GM10266 (cell line): ENCODE results near the gene PROM1.

ENCODE experiments used
- DNase-seq: peaks from one replicate; pipeline ENCODE4 v3.0.0; 2012; ENCODE audit errors: extremely low spot score
- CTCF ChIP-seq: IDR thresholded peaks from 2 replicates; pipeline ENCODE4 v1.5.1; 2012; ENCODE audit warnings: mild to moderate bottlenecking, low read depth; ENCODE audit not compliant: control insufficient read depth, insufficient read depth; ENCODE audit errors: missing control alignments

Gene PROM1

GRCh38 chr4:16066586-16067128, 17.2 kb downstream of the PROM1 start:
- no peak for DNase-seq
- TF ChIP-seq CTCF = no peak

DNA sequence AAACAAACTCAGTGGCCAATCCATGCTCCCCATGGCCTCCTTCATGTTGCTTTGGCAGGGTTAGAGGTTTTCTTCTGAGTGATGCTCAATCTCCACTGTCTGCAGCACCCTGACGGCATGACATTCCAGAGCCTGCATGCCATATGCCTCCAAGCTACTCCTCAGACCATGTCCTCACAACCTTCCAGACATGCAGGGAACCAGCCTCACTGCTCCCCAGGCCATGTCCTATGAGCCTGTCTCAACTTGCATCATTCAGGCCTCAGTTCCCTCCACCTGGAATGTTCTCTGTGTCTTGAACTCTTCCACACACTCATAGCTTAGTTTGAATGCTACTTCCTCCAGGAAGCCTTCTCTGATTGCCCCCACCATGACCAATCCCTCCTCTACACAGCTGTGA, 18.8 kb downstream of the PROM1 start:
- TF ChIP-seq CTCF = no peak

DNA sequence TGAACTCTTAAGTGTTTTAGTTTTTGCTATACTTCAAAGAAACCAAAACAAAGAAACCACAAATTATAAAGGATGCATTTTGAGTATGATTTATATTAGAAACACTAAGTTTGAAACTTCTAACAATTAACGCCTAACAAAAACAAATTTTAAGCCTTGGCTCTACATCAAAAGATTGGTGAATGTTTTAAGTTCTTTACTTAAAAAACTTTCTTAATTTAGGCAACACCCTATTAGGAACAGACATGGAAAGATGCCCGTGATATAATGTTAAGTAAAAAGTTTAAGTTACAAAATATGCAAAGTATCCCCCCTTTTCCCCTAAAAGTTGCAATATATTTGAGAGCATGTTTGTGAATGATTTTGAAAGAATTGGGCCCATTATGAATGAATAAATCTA, 21.2 kb downstream of the PROM1 start:
- no peak for DNase-seq
- no peak for TF ChIP-seq CTCF

More for the DNA sequence above, 18.8 kb downstream of the PROM1 start:
- no peak for DNase-seq

DNA sequence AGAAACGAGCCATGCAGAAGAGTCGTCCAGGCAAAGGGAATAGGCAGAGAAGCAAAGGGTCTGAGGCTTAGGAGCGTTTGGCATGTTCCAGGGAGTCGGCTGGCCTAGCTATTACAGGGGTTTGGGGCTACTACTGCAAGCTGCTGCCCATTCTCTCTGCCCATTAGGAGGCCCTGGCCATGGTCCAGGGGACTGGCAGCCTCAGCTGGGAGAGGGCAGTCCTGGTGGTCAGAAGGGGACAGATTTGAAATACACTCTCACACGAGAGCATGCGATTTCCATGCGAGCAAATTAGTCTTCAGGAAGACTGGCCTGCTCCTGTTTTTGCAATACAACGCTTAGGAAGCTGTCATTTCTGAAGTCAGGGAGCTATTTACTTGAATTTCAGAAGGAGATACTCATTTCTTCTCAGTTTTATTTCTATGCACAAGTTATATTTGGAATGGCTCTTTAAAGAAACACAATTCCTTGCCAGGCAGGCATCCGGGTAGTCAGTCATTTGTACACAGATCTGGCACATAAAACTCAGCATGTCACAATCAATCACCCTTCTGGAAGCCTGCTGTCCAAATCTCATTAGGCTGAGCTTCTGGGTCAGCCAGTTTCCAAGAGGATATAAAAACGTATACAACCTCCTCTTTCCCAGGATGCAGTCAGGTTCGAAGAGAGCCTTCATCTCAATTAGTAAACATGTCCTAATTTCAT, 27.0 kb downstream of the PROM1 start:
- DNase-seq = no peak
- no peak for TF ChIP-seq CTCF

DNA sequence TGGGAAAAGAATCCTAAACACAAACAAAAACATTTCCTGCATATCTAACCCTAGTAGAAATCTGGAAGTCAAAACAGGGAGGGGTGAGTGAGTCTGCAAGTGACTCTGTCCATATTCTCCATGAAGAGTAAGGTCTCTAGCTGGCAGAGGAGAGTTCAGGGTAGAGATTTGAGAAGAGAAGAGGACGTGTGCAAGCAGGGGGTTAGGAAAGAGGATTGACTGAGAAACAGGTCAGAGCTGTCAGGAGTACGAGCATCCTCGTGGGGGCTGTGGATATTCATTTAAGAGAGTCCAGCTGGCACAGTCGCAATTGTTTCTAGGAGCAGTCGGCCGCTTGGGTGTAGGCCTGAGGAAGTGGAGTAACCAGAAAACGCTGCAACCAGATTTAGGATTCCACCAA, 27.9 kb downstream of the PROM1 start:
- TF ChIP-seq CTCF = no peak
- no peak for DNase-seq

DNA sequence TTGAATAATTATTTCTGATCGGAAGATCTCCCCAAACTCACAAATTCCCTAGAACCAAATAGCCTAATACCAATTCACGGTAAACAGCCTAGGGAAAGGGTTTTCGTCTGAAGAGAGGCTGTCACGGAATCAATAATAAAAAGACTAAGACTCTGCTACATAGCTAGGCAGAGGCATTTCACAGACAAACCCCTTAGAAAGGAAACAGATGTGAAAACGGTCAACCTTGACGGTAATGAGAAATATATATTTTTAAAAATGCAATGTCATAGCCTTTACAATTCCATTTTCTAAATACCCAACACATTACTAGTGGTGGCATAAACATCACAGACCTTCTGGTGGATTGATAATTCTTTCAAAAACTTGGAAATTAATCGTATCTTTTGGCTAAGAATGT, 28.4 kb downstream of the PROM1 start:
- DNase-seq = no peak
- no peak for TF ChIP-seq CTCF

DNA sequence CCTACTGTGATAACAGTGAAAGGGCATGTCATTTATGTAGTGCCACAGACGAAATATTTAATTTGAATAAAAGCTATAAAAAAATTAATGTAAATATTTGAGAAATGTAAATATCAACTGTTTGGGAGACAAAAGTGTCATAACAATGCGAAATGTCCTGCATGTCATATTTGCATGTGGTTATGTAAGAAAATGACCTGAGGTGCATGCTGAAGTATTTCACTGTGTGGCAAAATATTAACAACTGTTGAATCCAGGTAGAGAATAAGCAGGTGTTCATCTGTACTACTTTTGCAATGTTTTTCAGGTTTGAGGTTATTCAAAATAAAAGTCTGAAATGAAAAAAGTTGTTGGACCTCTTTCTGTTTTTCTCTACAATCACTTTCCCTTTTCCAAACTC, 30.9 kb downstream of the PROM1 start:
- TF ChIP-seq CTCF = no peak
- DNase-seq = no peak
